HCT116 (cell line): ENCODE results near the gene FAM53A. TPM values are rescaled to one million over a fixed set of nuclear protein-coding genes. Genes with fewer than 3 reads are reported as not detected.

ENCODE experiments used
- ATAC-seq: fragments of 200-7000 bp; cut with Tn5 transposase; 2 replicates; pipeline ENCODE4 v1.9.1; 2020; ENCODE audit warnings: mild to moderate bottlenecking, moderate library complexity
- BruUV-seq: library from RNA; stranded (reverse); fragments of 400-500 nt; replicated peaks from 2 replicates; lab custom pipeline; 2021; lab: Mats Ljungman, UMichigan
- CTCF ChIA-PET: fragments of 300-600 bp; sonication (Branson Sonifier 250); formaldehyde crosslinking; loops from one replicate; lab custom pipeline; 2021; ENCODE audit warnings: antibody characterized with exemption; lab: Charles Lee
- POLR2A ChIA-PET: fragments of 300-600, 350-600 bp; sonication (Branson Sonifier 250); formaldehyde crosslinking; loops from one replicate; lab custom pipeline; 2021; ENCODE audit warnings: antibody characterized with exemption; lab: Charles Lee
- RAD21 ChIA-PET, 2 experiments: fragments of 300-600 bp; sonication (Branson Sonifier 250); formaldehyde crosslinking; loops; one replicate each; lab custom pipeline; 2023; ENCODE audit warnings: low total read pairs in 2 of 2; ENCODE audit not compliant: uncharacterized antibody in 2 of 2, unreplicated experiment in 2 of 2, low non-redundant PET in 1 of 2; lab: Charles Lee
- DNase-seq: peaks from one replicate; pipeline ENCODE4 v3.0.0-alpha.2; 2010; ENCODE audit warnings: low read depth, low spot score
- H2AFZ ChIP-seq: fragments of 200-600 bp; shearing (Covaris generic), sonication (generic); 2 replicates; pipeline ENCODE4 v1.6.1; 2017; ENCODE audit warnings: low read depth, mixed run types, mixed read lengths, antibody characterized with exemption, low read length; ENCODE audit not compliant: poor library complexity, severe bottlenecking
- H3K27ac ChIP-seq: 2 replicates; pipeline ENCODE4 v1.5.1; 2012; ENCODE audit warnings: low read depth, low read length
- H3K27me3 ChIP-seq: fragments of 200-600 bp; sonication (generic); 2 replicates; pipeline ENCODE4 v1.6.1; 2016; ENCODE audit warnings: mixed run types, low read length, mixed read lengths; ENCODE audit not compliant: insufficient read depth
- H3K36me3 ChIP-seq, 2 experiments: fragments of 200-500 bp in 1 of 2; fragments of 200-600 bp in 1 of 2; sonication (Bioruptor generic) in 1 of 2; sonication (generic) in 1 of 2; 2 replicates each; pipeline versions ENCODE4 v1.5.1 to v1.6.1; 2014 to 2016; ENCODE audit warnings: low read length in 2 of 2, inconsistent platforms in 1 of 2, mixed read lengths in 1 of 2, mixed run types in 1 of 2; ENCODE audit not compliant: insufficient read depth in 2 of 2, control insufficient read depth in 1 of 2
- H3K4me1 ChIP-seq, 2 experiments: fragments of 200-600 bp in 1 of 2; sonication (generic) in 1 of 2; 2 replicates each; pipeline versions ENCODE4 v1.5.1 to v1.6.1; 2012 to 2017; ENCODE audit warnings: low read length in 2 of 2, inconsistent platforms in 1 of 2, mild to moderate bottlenecking in 1 of 2, mixed read lengths in 1 of 2, mixed run types in 1 of 2, moderate library complexity in 1 of 2; ENCODE audit not compliant: insufficient read depth in 2 of 2, control insufficient read depth in 1 of 2
- H3K4me2 ChIP-seq: fragments of 200-600 bp; sonication (generic); 2 replicates; pipeline ENCODE4 v1.6.1; 2017; ENCODE audit warnings: mixed run types, low read length, mixed read lengths
- H3K4me3 ChIP-seq, 2 experiments: fragments of 200-600 bp in 1 of 2; sonication (generic) in 1 of 2; replicated peaks in 1 of 2; 2 replicates each; pipeline ENCODE4 v1.5.1; 2011 to 2016; ENCODE audit warnings: low read length in 2 of 2, control low read depth in 1 of 2, low read depth in 1 of 2, mild to moderate bottlenecking in 1 of 2, mixed read lengths in 1 of 2, mixed run types in 1 of 2
- H3K79me2 ChIP-seq: fragments of 200-600 bp; sonication (generic); 2 replicates; pipeline ENCODE4 v1.6.1; 2017; ENCODE audit warnings: mild to moderate bottlenecking, mixed run types, low read length, moderate library complexity, mixed read lengths; ENCODE audit not compliant: insufficient read depth
- H3K9ac ChIP-seq: fragments of 200-600 bp; sonication (generic); 2 replicates; pipeline ENCODE4 v1.6.1; 2016; ENCODE audit warnings: low read length, mixed read lengths
- H3K9me2 ChIP-seq: fragments of 200-600 bp; sonication (generic), shearing (Covaris generic); 2 replicates; pipeline ENCODE4 v1.6.1; 2017; ENCODE audit warnings: mixed run types, mild to moderate bottlenecking, moderate library complexity; ENCODE audit not compliant: insufficient read depth
- H3K9me3 ChIP-seq, 2 experiments: fragments of 200-500 bp in 1 of 2; fragments of 200-600 bp in 1 of 2; sonication (Bioruptor generic) in 1 of 2; sonication (generic) in 1 of 2; 2 replicates each; pipeline ENCODE4 v1.6.1; 2014 to 2017; ENCODE audit warnings: low read length in 2 of 2, mixed read lengths in 2 of 2, inconsistent platforms in 1 of 2, low read depth in 1 of 2, mild to moderate bottlenecking in 1 of 2, mixed run types in 1 of 2, moderate library complexity in 1 of 2; ENCODE audit not compliant: control insufficient read depth in 1 of 2, insufficient read depth in 1 of 2
- H4K20me1 ChIP-seq: fragments of 200-600 bp; sonication (generic), shearing (Covaris generic); 2 replicates; pipeline ENCODE4 v1.6.1; 2017; ENCODE audit warnings: mixed run types, mild to moderate bottlenecking, moderate library complexity; ENCODE audit not compliant: insufficient read depth
- CBX3 ChIP-seq: IDR thresholded peaks from 2 replicates; pipeline ENCODE4 v1.6.1; 2012; ENCODE audit warnings: low read depth
- CEBPB ChIP-seq: IDR thresholded peaks from 2 replicates; pipeline ENCODE4 v1.6.1; 2012; ENCODE audit warnings: low read depth
- EGR1 ChIP-seq: IDR thresholded peaks from 2 replicates; pipeline ENCODE4 v1.6.1; 2012; ENCODE audit warnings: low read depth
- EZH2phosphoT487 ChIP-seq: fragments of 200-600 bp; IDR thresholded peaks from 2 replicates; pipeline ENCODE4 v1.6.1; 2018; ENCODE audit warnings: antibody characterized with exemption, borderline replicate concordance
- JUND ChIP-seq: IDR thresholded peaks from 2 replicates; pipeline ENCODE4 v1.6.1; 2012
- POLR2A ChIP-seq: IDR thresholded peaks from 2 replicates; pipeline ENCODE4 v1.7.0; 2011; ENCODE audit warnings: borderline replicate concordance; ENCODE audit not compliant: insufficient read depth, insufficient read length; ENCODE audit errors: extremely low read depth
- SIN3A ChIP-seq: IDR thresholded peaks from 2 replicates; pipeline ENCODE4 v1.6.1; 2012; ENCODE audit warnings: low read depth
- SP1 ChIP-seq: IDR thresholded peaks from 2 replicates; pipeline ENCODE4 v1.6.1; 2012; ENCODE audit warnings: low read depth
- TCF7L2 ChIP-seq: IDR thresholded peaks from 2 replicates; pipeline ENCODE4 v1.7.0; 2011; ENCODE audit warnings: borderline replicate concordance, inconsistent platforms; ENCODE audit not compliant: insufficient read depth, insufficient read length; ENCODE audit errors: extremely low read depth
- YY1 ChIP-seq: IDR thresholded peaks from 2 replicates; pipeline ENCODE4 v1.6.1; 2011; ENCODE audit warnings: low read length, low read depth, moderate library complexity, mild to moderate bottlenecking; ENCODE audit not compliant: insufficient replicate concordance; ENCODE audit errors: extremely low read depth
- ZBTB33 ChIP-seq: IDR thresholded peaks from 2 replicates; pipeline ENCODE4 v1.6.1; 2011; ENCODE audit warnings: mild to moderate bottlenecking, low read length, moderate library complexity; ENCODE audit not compliant: insufficient replicate concordance; ENCODE audit errors: extremely low read depth
- ZNF274 ChIP-seq: fragments of 200-500 bp; sonication (Bioruptor generic); IDR thresholded peaks from 2 replicates; pipeline ENCODE4 v1.6.1; 2014; ENCODE audit warnings: mild to moderate bottlenecking, low read depth, low read length, inconsistent platforms
- intact Hi-C: fragments of 100-400 bp; cut with micrococcal nuclease; formaldehyde crosslinking; loops from 2 replicates; pipeline ENCODE4 v1.10.0; 2022
- total RNA-seq: library from RNA; stranded (reverse); gene quantifications from one replicate; pipeline ENCODE4 v1.2.1, GENCODE V29; 2021; ENCODE audit not compliant: unreplicated experiment
- TF ChIP-seq, protein P1 (sequence below): IDR thresholded peaks from 2 replicates; pipeline ENCODE4 v1.6.1; 2012

The FAM53A gene
- total RNA-seq, 1 experiment from 2014 or later = 1.1 TPM

- H3K27ac ChIP-seq = no peak overlapping the region
- no peak overlapping the region for H3K4me2 ChIP-seq
- peaks cover 11 to 15% of the 10 kb centered on the region in 2 experiments for H3K4me1 ChIP-seq
- TF ChIP-seq SP1 (no peak), TCF7L2 (no peak), EZH2phosphoT487 (no peak), YY1 (no peak), EGR1 (no peak), POLR2A (no peak), ZBTB33 (no peak), CEBPB (no peak), SIN3A (no peak), JUND (no peak), ZNF274 (no peak), CBX3 (no peak)
- TF ChIP-seq, protein P1, sequence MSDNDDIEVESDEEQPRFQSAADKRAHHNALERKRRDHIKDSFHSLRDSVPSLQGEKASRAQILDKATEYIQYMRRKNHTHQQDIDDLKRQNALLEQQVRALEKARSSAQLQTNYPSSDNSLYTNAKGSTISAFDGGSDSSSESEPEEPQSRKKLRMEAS = no peak
- DNase-seq (no peak), ATAC-seq (no peak)
- ChIA-PET POLR2A (no interaction called here), RAD21 (no interaction called here), CTCF (no interaction called here)
- H3K9me2 ChIP-seq = no peaks in the 10 kb centered on the region
- intact Hi-C loops = no loop called here
- no peak overlapping the region for H3K4me3 ChIP-seq
- H3K36me3 ChIP-seq = no peaks in the 10 kb centered on the region
- no peaks in the 10 kb centered on the region for H4K20me1 ChIP-seq
- H3K9me3 ChIP-seq = no peaks in the 10 kb centered on the region
- no peaks in the 10 kb centered on the region for H3K27me3 ChIP-seq
- no TSS peak for BruUV-seq
- no peaks in the 10 kb centered on the region for H3K79me2 ChIP-seq
- H3K9ac ChIP-seq = no peak overlapping the region
- H2AFZ ChIP-seq = no peak overlapping the region
Measured at GRCh38 chr4:1670279-1670678, 13.8 kb downstream of the FAM53A start.
